ENCODE data around the gene FARS2. TPM values are rescaled to one million over a fixed set of nuclear protein-coding genes. Genes with fewer than 3 reads are reported as not detected.

The FARS2 gene
- total RNA-seq, 3 donors from 2014 or later: 12.0 to 29.6 (median 24.3) TPM

- H3K27me3 ChIP-seq: no peaks in the 10 kb centered on the region
- TF ChIP-seq CTCF (IDR thresholded peaks at IDR 0.05) (no peak), POLR2AphosphoS5 (IDR thresholded peaks at IDR 0.05) (no peak), POLR2A (IDR thresholded peaks at IDR 0.05) (no peak)
- H3K4me1 ChIP-seq: no peaks in the 10 kb centered on the region
- intact Hi-C loops (cut with DNase I; ENCODE audit: low total_unique reads): no loop called here
- no peaks in the 10 kb centered on the region for H3K9me3 ChIP-seq
- no peak overlapping the region for H3K27ac ChIP-seq
- no peak for DNase-seq (ENCODE audit: low spot score in 2 of 2)
- no peak overlapping the region for H3K4me3 ChIP-seq
- no peaks in the 10 kb centered on the region for H3K36me3 ChIP-seq
These were observed 406.4 kb downstream of the FARS2 start for GRCh38 chr6:5667737-5668136.

- Histone ChIP-seq H3K4me1 (no peaks in the 10 kb centered on the region), H3K36me3 (no peaks in the 10 kb centered on the region), H3K9me3 (no peaks in the 10 kb centered on the region), H3K27me3 (no peaks in the 10 kb centered on the region), H3K27ac (no peak overlapping the region), H3K4me3 (no peak overlapping the region)
- TF ChIP-seq CTCF (IDR thresholded peaks at IDR 0.05) (no peak), POLR2A (IDR thresholded peaks at IDR 0.05) (no peak), POLR2AphosphoS5 (IDR thresholded peaks at IDR 0.05) (no peak)
- DNase-seq (ENCODE audit: low spot score in 2 of 2): no peak
- intact Hi-C loops (cut with DNase I; ENCODE audit: low total_unique reads): no loop called here
These were observed 409.1 kb downstream of the FARS2 start for GRCh38 chr6:5670381-5670780.

- DNase-seq (ENCODE audit: low spot score in 2 of 2): no peak
- no peaks in the 10 kb centered on the region for H3K4me1 ChIP-seq
- no peak overlapping the region for H3K4me3 ChIP-seq
- H3K9me3 ChIP-seq: no peaks in the 10 kb centered on the region
- intact Hi-C loops (cut with DNase I; ENCODE audit: low total_unique reads): no loop called here
- TF ChIP-seq POLR2AphosphoS5 (IDR thresholded peaks at IDR 0.05) (no peak), CTCF (IDR thresholded peaks at IDR 0.05) (no peak), POLR2A (IDR thresholded peaks at IDR 0.05) (no peak)
- H3K27ac ChIP-seq: no peak overlapping the region
- H3K27me3 ChIP-seq: no peaks in the 10 kb centered on the region
- H3K36me3 ChIP-seq: no peaks in the 10 kb centered on the region
These were observed 409.7 kb downstream of the FARS2 start for GRCh38 chr6:5670811-5671561.

- intact Hi-C loops (cut with DNase I; ENCODE audit: low total_unique reads): no loop called here
- TF ChIP-seq CTCF (IDR thresholded peaks at IDR 0.05) (no peak), POLR2A (IDR thresholded peaks at IDR 0.05) (no peak), POLR2AphosphoS5 (IDR thresholded peaks at IDR 0.05) (no peak)
- no peaks in the 10 kb centered on the region for H3K27me3 ChIP-seq
- DNase-seq (ENCODE audit: low spot score in 2 of 2): no peak
- no peak overlapping the region for H3K27ac ChIP-seq
- no peak overlapping the region for H3K4me3 ChIP-seq
- no peaks in the 10 kb centered on the region for H3K36me3 ChIP-seq
- H3K9me3 ChIP-seq: no peaks in the 10 kb centered on the region
- no peaks in the 10 kb centered on the region for H3K4me1 ChIP-seq
These were observed 410.6 kb downstream of the FARS2 start for GRCh38 chr6:5671601-5672559.

- no peaks in the 10 kb centered on the region for H3K36me3 ChIP-seq
- H3K27me3 ChIP-seq: no peaks in the 10 kb centered on the region
- no peak overlapping the region for H3K27ac ChIP-seq
- no peak overlapping the region for H3K4me3 ChIP-seq
- TF ChIP-seq CTCF (IDR thresholded peaks at IDR 0.05) (no peak), POLR2A (IDR thresholded peaks at IDR 0.05) (no peak), POLR2AphosphoS5 (IDR thresholded peaks at IDR 0.05) (no peak)
- H3K9me3 ChIP-seq: no peaks in the 10 kb centered on the region
- DNase-seq (ENCODE audit: low spot score in 2 of 2): no peak
- H3K4me1 ChIP-seq: no peaks in the 10 kb centered on the region
- intact Hi-C loops (cut with DNase I; ENCODE audit: low total_unique reads): no loop called here
These were observed 411.3 kb downstream of the FARS2 start for GRCh38 chr6:5672581-5673011.
